T-cell (primary cell): Measurements from ENCODE around the gene SDE2. TPM values are rescaled to one million over a fixed set of nuclear protein-coding genes. Genes with fewer than 3 reads are reported as not detected.
"Not testable (repeated sequence)": the region's sequence is repeated elsewhere in the genome, so short reads cannot be mapped to it uniquely, and the experiment has no call there.

Experiments
- ATAC-seq, 4 experiments: fragments of 200-7000 bp in 3 of 4; fragments of 150-1000 bp in 1 of 4; cut with Tn5 transposase; replicated peaks in 1 of 4; 1 replicate in 3 of 4; 2 replicates in 1 of 4; pipeline ENCODE4 v1.10.0; 2021; ENCODE audit warnings: moderate library complexity in 3 of 4, mild to moderate bottlenecking in 2 of 4, moderate number of reproducible peaks in 1 of 4
- CTCF ChIA-PET, 2 donors: fragments of 300-600 bp; sonication (Branson Sonifier 250); formaldehyde crosslinking; loops; one replicate each; lab custom pipeline; 2022; ENCODE audit warnings: antibody characterized with exemption in 2 of 2; lab: Charles Lee
- POLR2A ChIA-PET, 2 donors: fragments of 300-600 bp; sonication (Branson Sonifier 250); formaldehyde crosslinking; loops; one replicate each; lab custom pipeline; 2022; ENCODE audit warnings: antibody characterized with exemption in 2 of 2; lab: Charles Lee
- DNase-seq, 35 experiments: peaks; one replicate each; pipeline versions ENCODE4 v3.0.0 to v3.0.0-alpha.2; 2013 to 2023
- H3K27ac ChIP-seq: one replicate; pipeline ENCODE4 v1.5.1; 2013; ENCODE audit warnings: low read length
- H3K27me3 ChIP-seq, 2 experiments: replicated peaks in 1 of 2; 1 replicate in 1 of 2; 2 replicates in 1 of 2; pipeline versions ENCODE4 v1.6.1 to v1.7.0; 2013; ENCODE audit warnings: low read length in 1 of 2, mixed read lengths in 1 of 2; ENCODE audit not compliant: control insufficient read depth in 2 of 2, insufficient read depth in 2 of 2; ENCODE audit errors: extremely low read depth in 1 of 2
- H3K36me3 ChIP-seq, 2 donors: 1 replicate in 1 of 2; 2 replicates in 1 of 2; pipeline versions ENCODE4 v1.6.1 to v1.7.0; 2013; ENCODE audit warnings: low read length in 1 of 2; ENCODE audit not compliant: control insufficient read depth in 2 of 2, insufficient read depth in 1 of 2; ENCODE audit errors: extremely low read depth in 1 of 2
- H3K4me1 ChIP-seq, 2 experiments: 1 replicate in 1 of 2; 2 replicates in 1 of 2; pipeline versions ENCODE4 v1.6.1 to v1.7.0; 2013; ENCODE audit warnings: low read length in 2 of 2, mixed read lengths in 1 of 2; ENCODE audit not compliant: insufficient read depth in 2 of 2, control insufficient read depth in 1 of 2; ENCODE audit errors: extremely low read depth in 1 of 2
- H3K4me3 ChIP-seq, 2 donors: 1 replicate in 1 of 2; 2 replicates in 1 of 2; pipeline versions ENCODE4 v1.5.1 to v1.7.0; 2013; ENCODE audit warnings: mild to moderate bottlenecking in 2 of 2, low read length in 1 of 2, moderate library complexity in 1 of 2; ENCODE audit not compliant: control insufficient read depth in 1 of 2; ENCODE audit errors: extremely low read depth in 1 of 2
- H3K9me3 ChIP-seq: 2 replicates; pipeline ENCODE4 v1.7.0; 2013
- H3K27ac Mint-ChIP-seq, 2 donors: one replicate each; pipeline ENCODE4 v1.8.0; 2020 to 2021; ENCODE audit warnings: mild to moderate bottlenecking in 2 of 2, mixed read lengths in 2 of 2
- H3K27me3 Mint-ChIP-seq, 2 donors: one replicate each; pipeline ENCODE4 v1.8.0; 2021 to 2022; ENCODE audit warnings: mixed read lengths in 2 of 2
- H3K36me3 Mint-ChIP-seq: one replicate; pipeline ENCODE4 v1.8.0; 2021; ENCODE audit warnings: mixed read lengths
- H3K4me1 Mint-ChIP-seq, 3 donors: one replicate each; pipeline ENCODE4 v1.8.0; 2020 to 2022; ENCODE audit warnings: mixed read lengths in 3 of 3, mild to moderate bottlenecking in 1 of 3
- H3K4me3 Mint-ChIP-seq, 3 donors: one replicate each; pipeline ENCODE4 v1.8.0; 2020 to 2022; ENCODE audit warnings: mild to moderate bottlenecking in 3 of 3, mixed read lengths in 3 of 3, moderate library complexity in 3 of 3
- H3K9me3 Mint-ChIP-seq, 3 donors: one replicate each; pipeline ENCODE4 v1.8.0; 2020 to 2022; ENCODE audit warnings: mixed read lengths in 3 of 3
- WGBS: methylation state at CpG from one replicate; pipeline ENCODE4 v1.1.5; 2013; ENCODE audit warnings: missing lambda C conversion rate; ENCODE audit not compliant: insufficient coverage; 5-methylcytosine and 5-hydroxymethylcytosine counted together
- total RNA-seq, 35 experiments: library from RNA in 6 of 35; stranded (reverse) in 6 of 35; fragments of 120-200 nt in 1 of 35; gene quantifications; one replicate each; pipeline versions ENCODE4 v1.2.1 to v1.2.4 and lab custom pipeline; 2013 to 2026

The SDE2 gene
- total RNA-seq, 5 donors from 2014 or later (not counting 1 experiment from before 2014, with no cell fraction given): 19.6 to 36.1 (median 21.8) TPM

DNA sequence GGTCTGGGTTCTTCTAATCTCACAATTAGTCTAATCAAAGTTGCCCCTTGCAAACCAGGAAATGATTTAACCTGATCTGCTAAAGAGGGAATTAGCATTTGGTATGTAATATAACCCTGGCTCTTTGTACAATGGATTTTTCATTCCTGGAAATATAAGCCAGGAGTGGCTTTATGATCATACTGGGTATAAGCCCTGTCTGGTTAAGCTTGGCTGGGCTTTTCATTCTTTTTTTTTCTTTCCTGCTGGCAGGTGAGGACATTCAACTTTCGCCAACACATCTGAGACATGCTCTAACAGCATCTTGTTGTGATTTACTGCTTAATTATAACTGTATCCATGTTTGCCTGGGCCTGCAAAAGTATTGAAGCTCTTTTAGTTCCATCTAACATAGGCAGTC lies 20.4 kb upstream of the SDE2 start:
- Histone ChIP-seq H3K36me3 (no peaks in the 10 kb centered on the region), H3K9me3 (no peaks in the 10 kb centered on the region), H3K4me1 (no peaks in the 10 kb centered on the region), H3K27ac (no peak overlapping the region), H3K4me3 (no peak overlapping the region), H3K27me3 (peaks cover 0 to 4% of the 10 kb centered on the region in 2 experiments)
- no peak for DNase-seq
- POLR2A ChIA-PET: interaction anchor here in 1 of 2 donors (0.6 kb wide), 1 partner anchor 28 kb away, joined by 3 read pairs; no protein-coding TSS in a partner anchor
- Mint-ChIP-seq H3K36me3 (no peaks in the 10 kb centered on the region), H3K27ac (no peak overlapping the region), H3K4me3 (no peak overlapping the region), H3K9me3 (no peaks in the 10 kb centered on the region), H3K4me1 (no peaks in the 10 kb centered on the region), H3K27me3 (peaks cover 0 to under 1% of the 10 kb centered on the region in 2 donors)
- CTCF ChIA-PET: no interaction called here
- ATAC-seq: no peak
- WGBS: no CpG with 5 or more reads among the region's 1 CpG

DNA sequence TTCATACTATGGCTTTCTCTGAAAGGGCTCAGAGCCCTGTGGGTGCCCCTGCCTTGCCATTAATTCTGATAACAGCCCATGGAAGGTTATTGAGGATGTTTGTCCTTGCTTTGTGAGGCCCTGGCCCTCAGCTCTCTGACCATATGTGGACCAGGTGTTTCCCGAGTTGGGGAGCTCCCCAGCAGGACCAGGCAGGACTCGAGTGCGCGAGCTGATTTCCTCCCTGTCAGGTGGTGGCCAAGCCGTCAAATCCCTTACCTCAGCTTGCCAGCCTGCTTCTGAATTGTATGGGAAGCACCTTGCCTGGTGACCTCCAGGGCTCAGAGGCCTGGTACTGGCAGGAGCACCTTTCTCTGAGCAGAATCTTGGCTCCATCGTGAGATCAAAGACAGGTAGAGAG lies 17.9 kb upstream of the SDE2 start:
- ChIA-PET POLR2A (interaction anchor here in 1 of 2 donors (0.5 kb wide), 1 partner anchor 521 kb away, joined by 3 read pairs; no protein-coding TSS in a partner anchor), CTCF (no interaction called here)
- H3K27me3 Mint-ChIP-seq: peaks cover 0 to 4% of the 10 kb centered on the region in 2 donors
- H3K27me3 ChIP-seq: peaks cover 0 to 9% of the 10 kb centered on the region in 2 experiments
- no peaks in the 10 kb centered on the region for H3K9me3 Mint-ChIP-seq
- DNase-seq (no peak), ATAC-seq (no peak)
- H3K27ac ChIP-seq: no peak overlapping the region
- H3K9me3 ChIP-seq: no peaks in the 10 kb centered on the region
- no peak overlapping the region for H3K27ac Mint-ChIP-seq
- H3K4me3 ChIP-seq: no peak overlapping the region
- no peaks in the 10 kb centered on the region for H3K36me3 ChIP-seq
- H3K4me1 ChIP-seq: no peaks in the 10 kb centered on the region
- WGBS: 68% methylated on average over 5 of the region's 6 CpGs
- no peaks in the 10 kb centered on the region for H3K36me3 Mint-ChIP-seq
- H3K4me1 Mint-ChIP-seq: no peaks in the 10 kb centered on the region
- H3K4me3 Mint-ChIP-seq: no peak overlapping the region

- Mint-ChIP-seq H3K9me3 (no peaks in the 10 kb centered on the region), H3K36me3 (no peaks in the 10 kb centered on the region), H3K27ac (no peak overlapping the region), H3K4me1 (peaks cover 0 to 9% (median under 1%) of the 10 kb centered on the region in 3 donors), H3K4me3 (no peak overlapping the region), H3K27me3 (peaks cover 0 to 4% of the 10 kb centered on the region in 2 donors)
- no peak for ATAC-seq
- peaks cover 0 to 5% of the 10 kb centered on the region in 2 experiments for H3K27me3 ChIP-seq
- DNase-seq: no peak
- no peak overlapping the region for H3K27ac ChIP-seq
- WGBS: no CpG with 5 or more reads among the region's 5 CpGs
- ChIA-PET POLR2A (no interaction called here), CTCF (no interaction called here)
- no peak overlapping the region for H3K4me3 ChIP-seq
- H3K36me3 ChIP-seq: no peaks in the 10 kb centered on the region
- H3K9me3 ChIP-seq: no peaks in the 10 kb centered on the region
- H3K4me1 ChIP-seq: peaks cover 2 to 5% of the 10 kb centered on the region in 2 experiments
Observed at GRCh38 chr1:226009650-226010044, 10.5 kb upstream of the SDE2 start.

GRCh38 chr1:226007126-226007892 lies 8.2 kb upstream of the SDE2 start:
- H3K4me3 ChIP-seq, POLR2A ChIA-PET, H3K27ac Mint-ChIP-seq, H3K36me3 Mint-ChIP-seq, DNase-seq, H3K9me3 ChIP-seq, H3K9me3 Mint-ChIP-seq, ATAC-seq, H3K4me3 Mint-ChIP-seq, H3K36me3 ChIP-seq, H3K27ac ChIP-seq, H3K27me3 ChIP-seq, H3K27me3 Mint-ChIP-seq: not testable (repeated sequence)
- peaks cover 22 to 32% (median 23%) of the 10 kb centered on the region in 3 donors for H3K4me1 Mint-ChIP-seq
- WGBS: 89% methylated on average over 7 of the region's 12 CpGs
- CTCF ChIA-PET: interaction anchor here in 1 of 2 donors (0.7 kb wide), 1 partner anchor 155 kb away, joined by 9 read pairs; no protein-coding TSS in a partner anchor
- H3K4me1 ChIP-seq: peaks cover 22 to 23% of the 10 kb centered on the region in 2 experiments

GRCh38 chr1:226006686-226007085 lies 7.5 kb upstream of the SDE2 start:
- no peaks in the 10 kb centered on the region for H3K36me3 Mint-ChIP-seq
- peaks cover 0 to 3% (median 0%) of the 10 kb centered on the region in 3 donors for H3K9me3 Mint-ChIP-seq
- peaks cover 28 to 39% (median 29%) of the 10 kb centered on the region in 3 donors for H3K4me1 Mint-ChIP-seq
- Histone ChIP-seq H3K4me1 (peaks cover 28% of the 10 kb centered on the region in 2 experiments), H3K27me3 (no peaks in the 10 kb centered on the region), H3K4me3 (no peak overlapping the region), H3K36me3 (no peaks in the 10 kb centered on the region), H3K27ac (no peak overlapping the region), H3K9me3 (no peaks in the 10 kb centered on the region)
- H3K27me3 Mint-ChIP-seq: no peaks in the 10 kb centered on the region
- ATAC-seq (no peak), DNase-seq (no peak)
- H3K4me3 Mint-ChIP-seq: no peak overlapping the region
- H3K27ac Mint-ChIP-seq: no peak overlapping the region
- ChIA-PET POLR2A (no interaction called here), CTCF (interaction anchor here in 1 of 2 donors (0.6 kb wide), 1 partner anchor 47 kb away, joined by 4 read pairs; no protein-coding TSS in a partner anchor)

GRCh38 chr1:226004396-226004795 lies 5.3 kb upstream of the SDE2 start:
- CTCF ChIA-PET: interaction anchor here in 1 of 2 donors (0.6 kb wide), 1 partner anchor 30 kb away, joined by 3 read pairs; no protein-coding TSS in a partner anchor
- Histone ChIP-seq H3K9me3 (no peaks in the 10 kb centered on the region), H3K27ac (no peak overlapping the region), H3K36me3 (no peaks in the 10 kb centered on the region), H3K4me3 (no peak overlapping the region), H3K4me1 (peaks cover 42 to 47% of the 10 kb centered on the region in 2 experiments), H3K27me3 (no peaks in the 10 kb centered on the region)
- Mint-ChIP-seq H3K9me3 (peaks cover 0 to 3% (median 0%) of the 10 kb centered on the region in 3 donors), H3K27me3 (no peaks in the 10 kb centered on the region), H3K4me3 (peak overlapping the region in 1 of 3 donors; percentile 11), H3K27ac (peak overlapping the region; percentile 83 to 86), H3K36me3 (no peaks in the 10 kb centered on the region), H3K4me1 (peaks cover 43 to 51% (median 46%) of the 10 kb centered on the region in 3 donors)
- ATAC-seq (no peak), DNase-seq (peak in 1 of 35 experiments; percentile 35)
- WGBS: 60% methylated on average over 2 of the region's 4 CpGs
- POLR2A ChIA-PET: interaction anchor here (0.6 to 0.9 kb wide), 4 partner anchors 11 to 578 kb away, joined by 3 read pairs; partner anchors contain the start of gene H3-3A (in 1 of the 2)
